Measurements from ENCODE around the gene HGFAC.

The HGFAC gene

DNA sequence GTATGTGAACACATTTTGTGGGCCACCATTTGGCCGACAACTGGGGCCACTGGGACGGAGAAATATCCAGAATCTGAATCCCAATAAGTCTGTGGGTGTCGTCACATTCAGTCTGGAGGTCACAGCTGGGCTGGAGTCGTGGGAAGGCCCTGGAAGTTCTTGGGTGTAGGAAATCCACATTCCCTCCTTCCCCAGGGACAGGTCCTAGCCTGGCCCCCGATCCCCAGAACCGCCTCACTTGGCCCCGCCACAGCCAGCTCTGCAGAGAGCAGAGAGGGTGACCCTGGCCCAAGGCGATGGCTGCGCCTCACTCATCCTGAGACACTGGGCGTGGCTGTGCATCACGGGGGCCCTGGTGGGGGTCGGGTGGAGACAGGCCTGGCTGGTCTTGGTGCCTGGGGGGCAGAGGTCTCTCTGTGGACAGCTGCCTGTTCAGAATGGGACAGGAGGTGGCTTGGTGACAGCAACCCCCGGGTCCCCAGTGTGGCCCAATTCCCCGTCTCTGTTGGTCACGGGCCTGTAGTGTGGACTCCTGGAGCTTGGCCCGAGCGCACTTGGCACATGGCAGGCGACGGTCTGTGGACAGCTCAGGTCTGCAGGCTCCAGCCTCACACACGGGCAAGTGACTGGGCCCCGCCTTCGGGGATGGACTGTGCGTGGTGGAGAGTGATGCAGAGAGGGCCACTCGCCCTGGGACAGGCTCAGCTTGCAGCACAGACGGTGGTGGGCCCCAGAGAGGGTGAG is 37.8 kb downstream of the HGFAC start:
- no peak for DNase-seq
- H3K4me3 ChIP-seq (ENCODE audit: insufficient read depth in 1 of 2, low read depth in 1 of 2, low read length in 2 of 2): no peak overlapping the region
- H3K23ac ChIP-seq (ENCODE audit: low read length in 2 of 2): no peak overlapping the region
- H2BK12ac ChIP-seq (ENCODE audit: low read length in 2 of 2): no peak overlapping the region
- H2BK15ac ChIP-seq (ENCODE audit: low read depth, poor library complexity, severe bottlenecking): no peak overlapping the region
- no peak overlapping the region for H4K91ac ChIP-seq (ENCODE audit: low read length)
- H3K27me3 ChIP-seq (ENCODE audit: control insufficient read depth in 1 of 2, insufficient read depth in 1 of 2, low read length in 2 of 2): peaks cover 10 to 74% of the 10 kb centered on the region in 2 experiments
- no peak overlapping the region for H2AFZ ChIP-seq (ENCODE audit: low read depth, low read length)
- no peak overlapping the region for H3K18ac ChIP-seq (ENCODE audit: low read depth in 1 of 2, low read length in 2 of 2)
- peak overlapping the region; percentile 41 for H2AK5ac ChIP-seq (ENCODE audit: low read length, severe bottlenecking)
- H3K4me2 ChIP-seq (ENCODE audit: low read length, poor library complexity, severe bottlenecking): no peak overlapping the region
- no peaks in the 10 kb centered on the region for H3K36me3 ChIP-seq (ENCODE audit: control insufficient read depth in 1 of 2, insufficient read depth in 2 of 2, low read depth in 1 of 2, low read length in 2 of 2)
- H3K4me1 ChIP-seq (ENCODE audit: control insufficient read depth, insufficient read depth, low read depth, low read length): peaks cover 52% of the 10 kb centered on the region
- no peak overlapping the region for H3K9ac ChIP-seq (ENCODE audit: low read length)
- no peaks in the 10 kb centered on the region for H3K9me3 ChIP-seq (ENCODE audit: control insufficient read depth, low read length)
- no peak overlapping the region for H3K4ac ChIP-seq (ENCODE audit: low read depth in 1 of 2, low read length in 2 of 2)
- H3K27ac ChIP-seq (ENCODE audit: low read length, poor library complexity, severe bottlenecking): no peak overlapping the region
- no peak overlapping the region for H4K8ac ChIP-seq (ENCODE audit: low read length)
- H2BK120ac ChIP-seq (ENCODE audit: low read depth, low read length): no peak overlapping the region
- H3K79me1 ChIP-seq (replicated peaks; ENCODE audit: low read length, poor library complexity, severe bottlenecking): no peaks in the 10 kb centered on the region
- whole genome bisulfite sequencing: 85% methylated on average over 24 of the region's 25 CpGs
- H2BK5ac ChIP-seq (ENCODE audit: low read depth, low read length, poor library complexity, severe bottlenecking): no peak overlapping the region
- H3K14ac ChIP-seq (ENCODE audit: low read length in 2 of 2): peak overlapping the region in 1 of 2 experiments; percentile 35

GRCh38 chr4:3480528-3481112 is 38.9 kb downstream of the HGFAC start:
- H4K91ac ChIP-seq (ENCODE audit: low read length): no peak overlapping the region

DNA sequence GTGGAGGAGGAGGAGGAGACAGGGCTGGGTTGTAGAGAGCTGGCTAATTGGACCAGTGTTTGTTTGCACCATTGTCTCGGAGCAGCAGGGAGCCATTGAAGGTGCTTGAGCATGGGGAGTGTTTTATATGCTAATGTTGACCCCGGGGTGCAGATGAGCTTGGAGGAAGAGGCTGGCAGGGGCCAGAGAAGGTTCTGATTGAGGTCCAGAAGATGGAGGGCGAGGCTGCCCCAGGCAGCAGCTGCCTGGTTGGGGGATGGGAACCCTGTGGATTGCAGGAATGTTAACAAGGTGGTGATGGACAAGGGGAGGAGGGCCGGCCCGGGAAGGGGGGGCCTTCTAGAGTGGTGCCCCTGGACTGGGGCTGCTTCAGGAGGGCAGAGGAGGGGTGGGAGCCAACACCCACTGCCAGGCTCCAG is 39.4 kb downstream of the HGFAC start:
- H3K27me3 ChIP-seq (ENCODE audit: control insufficient read depth in 1 of 2, insufficient read depth in 1 of 2, low read length in 2 of 2): peaks cover 0 to 77% of the 10 kb centered on the region in 2 experiments
- H3K14ac ChIP-seq (ENCODE audit: low read length in 2 of 2): no peak overlapping the region

More at GRCh38 chr4:3480528-3481112, 38.9 kb downstream of the HGFAC start:
- Histone ChIP-seq H3K36me3 (ENCODE audit: control insufficient read depth in 1 of 2, insufficient read depth in 2 of 2, low read depth in 1 of 2, low read length in 2 of 2) (no peaks in the 10 kb centered on the region), H3K14ac (ENCODE audit: low read length in 2 of 2) (no peak overlapping the region), H3K79me1 (replicated peaks; ENCODE audit: low read length, poor library complexity, severe bottlenecking) (no peaks in the 10 kb centered on the region), H2AK5ac (ENCODE audit: low read length, severe bottlenecking) (peak overlapping the region; percentile 31), H2BK15ac (ENCODE audit: low read depth, poor library complexity, severe bottlenecking) (peak overlapping the region; percentile 73), H4K8ac (ENCODE audit: low read length) (peak overlapping the region; percentile 12), H3K9me3 (ENCODE audit: control insufficient read depth, low read length) (no peaks in the 10 kb centered on the region), H3K4ac (ENCODE audit: low read depth in 1 of 2, low read length in 2 of 2) (no peak overlapping the region), H3K4me2 (ENCODE audit: low read length, poor library complexity, severe bottlenecking) (no peak overlapping the region), H2BK120ac (ENCODE audit: low read depth, low read length) (no peak overlapping the region), H3K23ac (ENCODE audit: low read length in 2 of 2) (no peak overlapping the region), H2BK12ac (ENCODE audit: low read length in 2 of 2) (no peak overlapping the region), H3K4me3 (ENCODE audit: insufficient read depth in 1 of 2, low read depth in 1 of 2, low read length in 2 of 2) (no peak overlapping the region), H3K27me3 (ENCODE audit: control insufficient read depth in 1 of 2, insufficient read depth in 1 of 2, low read length in 2 of 2) (peaks cover 2 to 74% of the 10 kb centered on the region in 2 experiments), H3K9ac (ENCODE audit: low read length) (no peak overlapping the region), H2AFZ (ENCODE audit: low read depth, low read length) (no peak overlapping the region), H3K4me1 (ENCODE audit: control insufficient read depth, insufficient read depth, low read depth, low read length) (peaks cover 62% of the 10 kb centered on the region), H3K27ac (ENCODE audit: low read length, poor library complexity, severe bottlenecking) (no peak overlapping the region), H3K18ac (ENCODE audit: low read depth in 1 of 2, low read length in 2 of 2) (no peak overlapping the region), H2BK5ac (ENCODE audit: low read depth, low read length, poor library complexity, severe bottlenecking) (peak overlapping the region; percentile 61)
- peak; percentile 64 for DNase-seq
- 6% methylated on average over 17 of the region's 17 CpGs for WGBS

DNA sequence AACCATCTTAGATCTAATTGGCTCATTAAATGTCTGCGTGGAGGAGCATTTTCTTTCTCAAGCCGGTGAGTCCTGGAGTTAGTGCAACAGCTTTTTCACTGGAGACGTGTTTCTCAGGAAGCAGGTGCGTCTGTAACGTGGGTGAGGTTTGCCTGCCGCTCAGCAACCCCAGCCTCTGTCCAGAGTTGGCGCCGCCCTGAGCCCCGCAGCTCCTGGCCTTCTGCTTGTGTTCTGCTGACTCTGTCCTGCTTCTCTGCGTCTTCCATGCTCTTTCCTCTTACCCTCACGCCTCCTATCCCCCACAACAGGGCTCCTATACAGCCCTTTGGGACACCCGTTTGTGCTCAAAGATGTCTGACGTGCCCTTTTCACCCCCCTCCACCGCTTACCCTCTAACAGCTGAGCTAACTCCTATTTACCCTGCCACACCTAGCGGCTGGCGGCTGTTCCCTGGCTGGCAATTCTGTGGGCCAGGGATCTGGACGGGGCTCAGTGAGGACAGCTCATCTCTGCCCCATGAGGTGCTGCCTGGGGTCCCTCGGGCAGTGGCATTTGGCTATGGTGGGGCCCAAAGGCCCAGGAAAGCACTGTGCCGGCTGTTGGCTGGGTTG is 40.1 kb downstream of the HGFAC start:
- no peaks in the 10 kb centered on the region for H3K9me3 ChIP-seq (ENCODE audit: control insufficient read depth, low read length)
- no peak overlapping the region for H3K9ac ChIP-seq (ENCODE audit: low read length)
- peak overlapping the region; percentile 26 for H2AK5ac ChIP-seq (ENCODE audit: low read length, severe bottlenecking)
- no peak overlapping the region for H3K27ac ChIP-seq (ENCODE audit: low read length, poor library complexity, severe bottlenecking)
- H3K27me3 ChIP-seq (ENCODE audit: control insufficient read depth in 1 of 2, insufficient read depth in 1 of 2, low read length in 2 of 2): peaks cover 0 to 77% of the 10 kb centered on the region in 2 experiments
- DNase-seq: no peak
- H3K14ac ChIP-seq (ENCODE audit: low read length in 2 of 2): no peak overlapping the region
- H2BK12ac ChIP-seq (ENCODE audit: low read length in 2 of 2): no peak overlapping the region
- H3K4me3 ChIP-seq (ENCODE audit: insufficient read depth in 1 of 2, low read depth in 1 of 2, low read length in 2 of 2): no peak overlapping the region
- H2AFZ ChIP-seq (ENCODE audit: low read depth, low read length): no peak overlapping the region
- H2BK15ac ChIP-seq (ENCODE audit: low read depth, poor library complexity, severe bottlenecking): no peak overlapping the region
- no peak overlapping the region for H3K18ac ChIP-seq (ENCODE audit: low read depth in 1 of 2, low read length in 2 of 2)
- H3K4me2 ChIP-seq (ENCODE audit: low read length, poor library complexity, severe bottlenecking): no peak overlapping the region
- no peaks in the 10 kb centered on the region for H3K79me1 ChIP-seq (replicated peaks; ENCODE audit: low read length, poor library complexity, severe bottlenecking)
- no peak overlapping the region for H2BK5ac ChIP-seq (ENCODE audit: low read depth, low read length, poor library complexity, severe bottlenecking)
- H2BK120ac ChIP-seq (ENCODE audit: low read depth, low read length): no peak overlapping the region
- no peak overlapping the region for H4K91ac ChIP-seq (ENCODE audit: low read length)
- peaks cover 73% of the 10 kb centered on the region for H3K4me1 ChIP-seq (ENCODE audit: control insufficient read depth, insufficient read depth, low read depth, low read length)
- H4K8ac ChIP-seq (ENCODE audit: low read length): no peak overlapping the region
- H3K36me3 ChIP-seq (ENCODE audit: control insufficient read depth in 1 of 2, insufficient read depth in 2 of 2, low read depth in 1 of 2, low read length in 2 of 2): no peaks in the 10 kb centered on the region
- H3K23ac ChIP-seq (ENCODE audit: low read length in 2 of 2): no peak overlapping the region
- WGBS: 62% methylated on average over 19 of the region's 19 CpGs
- no peak overlapping the region for H3K4ac ChIP-seq (ENCODE audit: low read depth in 1 of 2, low read length in 2 of 2)

More for the DNA sequence above, 39.4 kb downstream of the HGFAC start:
- Histone ChIP-seq H2AK5ac (ENCODE audit: low read length, severe bottlenecking) (peak overlapping the region; percentile 31), H4K91ac (ENCODE audit: low read length) (no peak overlapping the region), H3K27ac (ENCODE audit: low read length, poor library complexity, severe bottlenecking) (no peak overlapping the region), H3K9ac (ENCODE audit: low read length) (no peak overlapping the region), H2BK120ac (ENCODE audit: low read depth, low read length) (no peak overlapping the region), H3K36me3 (ENCODE audit: control insufficient read depth in 1 of 2, insufficient read depth in 2 of 2, low read depth in 1 of 2, low read length in 2 of 2) (no peaks in the 10 kb centered on the region), H2BK12ac (ENCODE audit: low read length in 2 of 2) (no peak overlapping the region), H3K18ac (ENCODE audit: low read depth in 1 of 2, low read length in 2 of 2) (no peak overlapping the region), H2BK5ac (ENCODE audit: low read depth, low read length, poor library complexity, severe bottlenecking) (no peak overlapping the region), H2AFZ (ENCODE audit: low read depth, low read length) (no peak overlapping the region), H3K4ac (ENCODE audit: low read depth in 1 of 2, low read length in 2 of 2) (no peak overlapping the region), H4K8ac (ENCODE audit: low read length) (peak overlapping the region; percentile 12), H3K4me2 (ENCODE audit: low read length, poor library complexity, severe bottlenecking) (no peak overlapping the region), H3K4me1 (ENCODE audit: control insufficient read depth, insufficient read depth, low read depth, low read length) (peaks cover 65% of the 10 kb centered on the region), H3K9me3 (ENCODE audit: control insufficient read depth, low read length) (no peaks in the 10 kb centered on the region), H3K79me1 (replicated peaks; ENCODE audit: low read length, poor library complexity, severe bottlenecking) (no peaks in the 10 kb centered on the region), H3K23ac (ENCODE audit: low read length in 2 of 2) (peak overlapping the region in 1 of 2 experiments; percentile 14), H2BK15ac (ENCODE audit: low read depth, poor library complexity, severe bottlenecking) (no peak overlapping the region), H3K4me3 (ENCODE audit: insufficient read depth in 1 of 2, low read depth in 1 of 2, low read length in 2 of 2) (no peak overlapping the region)
- WGBS: 32% methylated on average over 5 of the region's 5 CpGs
- DNase-seq: no peak
